GM21367 (cell line): ENCODE results near the gene C5AR2.
"Not testable (repeated sequence)": the region's sequence is repeated elsewhere in the genome, so short reads cannot be mapped to it uniquely, and the experiment has no call there.

Experiments
- ATAC-seq: cut with Tn5 transposase; IDR thresholded peaks from one replicate; pipeline ENCODE4 v1.9.1; 2021; ENCODE audit not compliant: unreplicated experiment

C5AR2 gene

GRCh38 chr19:47358936-47359335 lies 27.0 kb downstream of the C5AR2 start:
- ATAC-seq: no peak

- no peak for ATAC-seq
Observed at GRCh38 chr19:47362321-47362720, 30.3 kb downstream of the C5AR2 start.

GRCh38 chr19:47363758-47364531 lies 32.0 kb downstream of the C5AR2 start:
- ATAC-seq: no peak

GRCh38 chr19:47365455-47365854 lies 33.5 kb downstream of the C5AR2 start:
- not testable (repeated sequence) for ATAC-seq

GRCh38 chr19:47370045-47370611 lies 38.2 kb downstream of the C5AR2 start:
- no peak for ATAC-seq

- ATAC-seq: no peak
Observed at GRCh38 chr19:47371261-47371660, 39.3 kb downstream of the C5AR2 start.

GRCh38 chr19:47372603-47373002 lies 40.6 kb downstream of the C5AR2 start:
- no peak for ATAC-seq

GRCh38 chr19:47373246-47374240 lies 41.6 kb downstream of the C5AR2 start:
- ATAC-seq: no peak

- no peak for ATAC-seq
Observed at GRCh38 chr19:47374876-47375693, 43.1 kb downstream of the C5AR2 start.

- ATAC-seq: no peak
Observed at GRCh38 chr19:47375694-47376588, 44.0 kb downstream of the C5AR2 start.

- ATAC-seq: no peak
Observed at GRCh38 chr19:47376589-47377144, 44.7 kb downstream of the C5AR2 start.

GRCh38 chr19:47377208-47377701 lies 45.3 kb downstream of the C5AR2 start:
- no peak for ATAC-seq

- no peak for ATAC-seq
Observed at GRCh38 chr19:47377801-47378200, 45.8 kb downstream of the C5AR2 start.

GRCh38 chr19:47378246-47378645 lies 46.3 kb downstream of the C5AR2 start:
- no peak for ATAC-seq

GRCh38 chr19:47379381-47379938 lies 47.5 kb downstream of the C5AR2 start:
- no peak for ATAC-seq

- no peak for ATAC-seq
Observed at GRCh38 chr19:47380559-47380958, 48.6 kb downstream of the C5AR2 start.

GRCh38 chr19:47381121-47381520 lies 49.1 kb downstream of the C5AR2 start:
- ATAC-seq: no peak

- ATAC-seq: no peak
Observed at GRCh38 chr19:47381653-47382279, 49.8 kb downstream of the C5AR2 start.
